LHCN-M2 (cell line): ENCODE data around the gene ZNF319. TPM values are rescaled to one million over a fixed set of nuclear protein-coding genes. Genes with fewer than 3 reads are reported as not detected.

Experiments used
- DNase-seq: peaks from one replicate; pipeline ENCODE4 v3.0.0-alpha.2; 2012; ENCODE audit warnings: low read depth
- total RNA-seq: library from RNA; depleted of rRNA; stranded (reverse); fragments of >200 nt; gene quantifications from 2 replicates; pipeline ENCODE4 v1.2.3, GENCODE V29; 2014

Gene ZNF319
- total RNA-seq, 1 experiment from 2014 or later = 3.8 TPM

DNA sequence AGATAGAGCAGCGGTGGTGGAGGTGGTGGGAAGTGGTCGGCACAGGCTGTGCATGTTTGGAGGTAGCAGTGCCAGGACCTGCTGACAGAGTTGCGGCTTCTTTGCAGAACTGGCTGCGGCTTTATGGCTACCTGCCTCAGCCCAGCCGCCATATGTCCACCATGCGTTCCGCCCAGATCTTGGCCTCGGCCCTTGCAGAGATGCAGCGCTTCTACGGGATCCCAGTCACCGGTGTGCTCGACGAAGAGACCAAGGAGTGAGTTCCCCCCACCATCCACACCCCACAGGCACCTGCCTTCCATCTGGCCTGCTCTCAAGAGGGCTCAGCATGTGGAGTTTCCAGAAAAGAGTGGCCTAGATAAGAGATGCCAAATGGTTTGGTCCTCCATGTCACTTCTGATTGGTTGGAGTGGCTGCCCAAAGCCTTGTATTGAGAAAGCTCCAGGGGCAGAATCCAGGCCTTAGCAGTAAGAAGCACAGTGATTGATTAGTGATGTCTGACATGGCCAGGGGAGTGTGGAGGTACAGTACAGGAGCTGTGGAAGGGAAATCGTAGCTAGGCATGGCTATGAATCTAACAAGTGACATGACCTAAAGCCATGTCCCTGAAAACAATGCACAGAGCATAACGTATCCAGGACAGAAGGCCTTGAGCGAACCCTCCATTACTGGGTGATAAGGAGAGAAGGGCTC, 37.0 kb upstream of the ZNF319 start:
- no peak for DNase-seq

DNA sequence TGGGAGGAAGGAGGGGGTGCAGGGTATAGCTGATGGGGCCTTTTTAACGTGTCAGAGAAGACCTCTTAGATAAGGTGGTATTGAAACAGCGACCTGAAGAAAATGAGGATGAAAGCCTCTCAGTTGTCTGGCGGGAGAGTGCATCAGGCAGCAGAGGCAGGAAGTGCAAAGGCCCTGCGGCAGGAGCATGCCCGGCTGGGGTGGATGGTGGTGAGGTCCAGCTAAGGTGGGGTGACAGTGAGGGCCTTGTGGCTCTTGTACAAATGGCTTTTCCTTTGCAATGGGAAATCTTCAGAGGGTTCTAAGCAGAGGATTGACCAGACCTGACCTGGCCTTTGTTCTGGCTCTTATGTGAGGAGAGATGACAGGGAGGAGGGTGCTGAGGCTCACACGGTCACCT, 36.5 kb upstream of the ZNF319 start:
- no peak for DNase-seq

DNA sequence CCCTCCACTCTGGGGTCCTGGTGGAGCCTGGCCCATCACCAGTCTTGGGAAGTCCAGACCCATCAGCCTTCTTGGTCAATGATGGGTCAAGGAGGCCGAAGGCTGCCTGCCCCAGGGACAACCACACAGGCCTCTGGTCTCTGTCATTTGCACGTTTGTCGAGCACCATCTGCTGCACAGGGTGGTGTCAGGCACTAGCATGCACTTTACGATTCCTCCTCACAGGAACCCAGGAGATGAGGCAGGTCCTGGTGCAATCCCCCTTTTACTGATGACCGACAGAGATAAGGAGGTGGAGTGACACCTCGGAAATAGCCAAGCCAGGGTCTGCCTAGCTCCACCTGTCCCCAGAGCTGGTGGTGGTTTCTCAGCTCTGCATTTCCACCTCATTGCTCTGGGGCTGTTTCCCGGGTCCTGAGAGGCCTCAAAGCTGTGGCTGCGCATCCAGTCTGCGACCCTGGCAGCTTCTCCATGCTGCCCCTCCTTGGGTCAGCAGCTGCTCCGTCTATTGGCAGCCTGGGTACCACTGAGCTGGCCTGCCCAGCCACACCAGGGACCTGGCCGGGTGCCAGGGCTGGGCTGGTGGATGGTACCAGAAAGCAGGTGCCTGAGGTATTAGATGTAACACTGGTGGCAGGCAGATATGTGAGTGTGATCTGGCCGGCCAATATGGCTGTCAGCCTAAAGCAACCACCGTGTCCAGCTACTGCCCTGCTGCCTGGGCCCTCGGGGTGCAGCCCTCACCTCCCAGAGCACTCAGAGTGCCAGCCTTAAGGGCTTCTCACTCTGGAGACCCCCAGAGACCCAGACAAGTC, 35.1 kb upstream of the ZNF319 start:
- DNase-seq = no peak

DNA sequence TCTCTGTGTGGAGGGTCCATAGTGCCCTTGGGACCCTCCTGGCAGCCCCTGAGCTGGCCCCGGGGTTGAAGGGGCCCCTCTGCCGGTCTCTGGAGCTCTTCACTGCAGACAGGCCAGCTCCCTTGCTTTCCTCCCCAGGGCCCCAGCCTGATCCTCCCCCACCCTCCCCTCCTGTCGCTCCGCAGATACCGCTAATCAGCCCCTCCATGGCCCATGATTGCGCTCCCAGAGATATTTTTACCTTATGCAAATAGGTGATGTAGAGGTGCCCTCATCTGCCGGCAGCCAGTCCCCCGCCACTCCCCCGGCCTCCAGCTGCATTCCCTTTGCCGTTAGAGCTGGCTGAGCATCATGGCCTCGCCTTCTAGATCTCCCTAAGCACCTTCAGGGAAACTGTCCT, 34.3 kb upstream of the ZNF319 start:
- no peak for DNase-seq

DNA sequence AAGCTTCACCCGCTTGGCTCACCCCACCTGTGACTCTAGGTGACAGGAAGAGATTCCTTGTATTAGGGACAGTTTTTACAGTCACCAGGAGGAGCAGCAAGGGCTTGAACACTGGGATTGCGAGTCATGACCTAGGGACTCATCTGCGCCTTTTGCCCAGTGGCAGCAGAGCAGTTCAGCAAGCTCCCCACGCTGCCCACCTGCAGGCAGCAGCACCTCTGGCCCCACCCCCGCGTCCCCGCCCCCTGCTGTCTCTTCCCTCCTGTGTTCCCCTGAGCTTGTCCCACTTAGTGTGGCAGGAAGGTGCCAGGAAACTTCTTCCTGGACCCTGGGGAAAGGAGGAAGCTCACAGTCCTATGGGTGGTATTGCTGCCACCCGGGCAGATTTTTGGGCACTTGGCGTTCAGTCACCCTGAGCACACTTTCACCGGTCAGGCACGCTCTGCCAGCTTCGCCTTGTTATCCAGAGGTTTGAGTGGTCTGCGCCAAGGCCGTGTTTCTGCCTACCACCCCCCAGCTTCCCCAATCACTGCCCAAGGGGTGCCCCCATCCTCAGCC, 33.7 kb upstream of the ZNF319 start:
- DNase-seq = no peak

DNA sequence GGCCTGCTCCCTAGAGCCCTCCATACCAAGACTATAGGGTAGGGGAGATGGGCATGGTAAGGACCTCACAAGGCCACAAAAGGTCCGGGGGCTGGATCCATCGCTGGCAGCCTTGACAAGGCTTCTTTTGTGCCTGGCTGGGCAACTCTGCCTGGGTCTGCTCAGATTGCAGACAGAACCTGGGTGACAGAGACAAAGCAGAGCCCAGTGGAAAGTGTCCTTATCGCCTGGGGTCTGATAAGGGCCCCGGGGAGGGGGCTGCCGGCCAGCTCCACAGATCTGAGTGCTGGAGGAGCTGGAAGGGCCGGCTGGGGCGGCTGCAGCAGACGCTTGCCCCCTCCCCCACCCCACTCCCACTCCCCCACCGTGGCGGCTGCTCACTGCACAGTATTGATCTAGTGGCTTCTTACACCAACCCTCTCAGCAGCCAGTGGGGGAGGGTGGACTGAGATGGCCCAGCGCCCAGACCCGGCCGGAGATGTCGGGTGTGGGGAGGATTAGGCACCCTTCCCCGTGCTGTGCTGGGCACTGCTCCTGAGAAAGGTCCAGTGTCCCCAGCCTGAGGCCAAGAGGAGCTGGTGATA, 32.3 kb upstream of the ZNF319 start:
- DNase-seq = no peak

DNA sequence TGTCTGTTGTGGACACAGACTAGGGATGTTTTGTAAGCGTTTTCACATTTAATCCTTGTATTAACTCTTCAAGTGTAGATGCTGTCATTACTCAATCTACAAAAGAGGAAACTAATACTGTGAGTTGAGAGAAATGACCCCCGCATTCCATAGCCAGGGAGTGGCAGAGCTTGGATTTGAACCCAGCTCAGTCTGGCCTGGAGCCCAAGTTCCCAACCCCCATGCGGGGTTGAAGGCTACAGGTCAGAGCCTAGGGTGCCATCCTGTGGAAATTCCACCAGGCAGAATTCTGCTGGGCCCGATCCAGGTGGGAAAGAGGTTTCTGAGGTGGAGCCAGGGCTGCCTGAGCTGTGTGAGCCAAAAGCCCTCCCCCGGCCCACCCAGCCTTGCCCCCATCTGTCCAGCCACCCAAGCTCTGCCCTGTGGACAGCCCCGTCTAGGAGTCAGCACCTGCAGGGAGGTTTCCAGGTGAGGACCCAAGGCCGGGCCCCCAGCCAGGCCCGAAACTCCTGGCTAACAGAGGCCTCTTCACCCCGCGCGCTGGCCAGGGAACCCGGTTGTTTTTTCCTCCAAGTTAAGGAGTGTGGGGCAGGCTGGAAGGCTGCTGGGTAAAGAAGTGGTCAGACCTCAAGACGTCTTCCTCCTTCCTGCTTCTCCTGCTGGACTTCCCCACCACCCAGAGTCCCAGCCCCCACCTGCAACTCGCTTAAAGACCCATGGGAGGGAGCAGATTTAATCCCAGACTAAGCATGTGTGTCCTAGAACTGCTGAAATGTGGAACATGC, 30.7 kb upstream of the ZNF319 start:
- no peak for DNase-seq

DNA sequence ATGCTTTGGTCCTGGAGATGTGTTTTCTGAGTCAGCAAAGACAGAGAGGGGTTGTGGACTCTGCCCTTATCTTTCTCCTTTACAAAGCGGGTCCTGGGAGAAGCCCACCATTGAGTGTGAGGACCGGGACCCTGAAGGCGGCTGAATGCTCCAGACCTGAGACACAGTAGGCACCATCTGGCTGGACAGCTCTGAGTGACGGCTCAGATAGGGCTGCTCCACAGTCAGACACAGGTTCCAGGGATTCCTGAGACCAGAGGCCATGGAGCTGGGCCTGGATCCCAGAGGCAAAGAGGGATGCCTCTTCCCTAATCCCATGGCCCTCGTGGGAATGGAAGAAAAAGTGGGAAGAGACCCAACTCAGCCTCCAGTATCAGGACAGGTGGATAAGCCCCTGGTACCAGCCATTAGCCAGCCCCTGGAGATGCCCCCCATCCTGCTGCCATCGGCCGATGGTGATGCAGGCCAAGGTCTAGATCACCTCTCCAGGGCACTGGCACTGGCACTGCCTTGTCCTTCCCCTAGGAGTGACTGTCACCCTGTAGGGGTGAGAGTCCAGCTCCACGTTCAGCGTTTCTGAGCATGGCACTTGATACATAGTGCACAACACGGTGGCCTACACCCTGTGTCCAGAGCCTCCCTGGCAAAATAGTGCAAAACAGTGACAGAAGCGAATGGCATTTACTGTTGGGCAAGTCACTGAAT, 29.8 kb upstream of the ZNF319 start:
- no peak for DNase-seq

DNA sequence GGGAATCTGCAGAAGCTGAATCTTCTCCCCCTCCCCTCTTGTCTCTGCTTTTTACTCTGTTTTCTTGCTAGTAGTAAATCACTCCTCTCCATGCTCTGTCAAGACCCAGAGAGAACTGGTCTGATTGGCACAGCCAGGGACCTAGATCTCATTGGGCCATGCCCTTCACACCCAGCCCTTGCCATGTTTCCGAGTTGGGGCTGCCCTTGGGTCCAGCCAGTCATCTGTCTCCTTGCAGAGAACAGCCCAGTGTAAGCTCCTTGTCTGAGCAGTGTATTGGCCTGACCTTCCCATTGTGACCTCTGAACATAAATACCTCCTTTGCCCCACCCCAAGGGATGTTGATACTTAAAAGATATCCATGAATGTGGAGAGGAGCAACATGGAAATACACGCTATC, 28.9 kb upstream of the ZNF319 start:
- DNase-seq = no peak

DNA sequence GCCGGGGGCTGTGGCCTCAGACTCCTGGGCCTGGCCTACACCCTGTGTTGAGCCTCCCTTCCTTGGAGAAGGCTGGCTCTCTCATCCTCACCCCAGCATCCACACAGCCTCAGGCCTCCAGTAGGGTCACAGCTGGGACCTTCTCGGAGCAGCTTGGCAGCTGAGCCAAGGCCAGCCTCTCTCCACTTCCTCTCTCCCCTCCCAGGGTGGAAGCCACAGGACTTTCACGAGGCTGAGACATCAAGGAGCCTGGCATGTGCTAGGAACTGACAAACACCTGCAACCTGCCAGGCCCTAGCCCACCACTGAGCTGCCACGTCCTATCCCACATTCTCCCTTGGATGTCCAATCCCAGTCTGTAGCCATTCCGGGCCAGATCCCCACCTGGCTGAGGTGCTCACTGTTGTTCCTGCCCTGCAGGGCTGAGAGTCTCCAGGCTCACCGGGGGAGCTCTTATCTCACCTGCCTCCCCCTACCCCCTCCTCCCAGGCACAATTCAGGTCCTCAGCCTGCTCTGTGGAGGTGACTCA, 28.1 kb upstream of the ZNF319 start:
- DNase-seq = no peak

DNA sequence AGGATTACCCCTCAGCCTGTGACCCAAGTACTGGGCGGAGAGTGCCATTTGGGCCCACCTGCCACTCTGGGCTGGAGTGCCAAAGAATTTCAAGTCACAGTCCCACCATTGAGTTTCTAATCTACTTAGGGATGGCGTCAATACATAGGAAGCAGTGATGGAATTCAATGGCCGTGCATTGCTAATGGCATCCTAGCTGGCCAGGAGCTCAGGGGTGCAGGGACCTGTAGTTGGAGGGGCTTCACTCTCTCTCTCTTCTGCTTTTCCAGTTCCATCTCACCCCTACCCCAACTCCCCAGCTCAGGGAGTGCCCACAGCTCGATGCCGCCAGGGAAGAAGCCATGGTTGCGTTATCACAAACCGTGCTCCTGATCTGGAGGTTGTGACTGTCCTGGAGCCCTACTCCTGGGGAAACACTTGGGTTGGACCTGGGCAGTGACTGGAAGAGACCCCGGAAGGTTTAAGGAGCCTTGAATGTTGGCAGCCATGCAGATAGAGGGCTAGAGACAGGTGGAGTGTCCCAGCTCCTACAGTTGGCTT, 27.5 kb upstream of the ZNF319 start:
- DNase-seq = no peak

DNA sequence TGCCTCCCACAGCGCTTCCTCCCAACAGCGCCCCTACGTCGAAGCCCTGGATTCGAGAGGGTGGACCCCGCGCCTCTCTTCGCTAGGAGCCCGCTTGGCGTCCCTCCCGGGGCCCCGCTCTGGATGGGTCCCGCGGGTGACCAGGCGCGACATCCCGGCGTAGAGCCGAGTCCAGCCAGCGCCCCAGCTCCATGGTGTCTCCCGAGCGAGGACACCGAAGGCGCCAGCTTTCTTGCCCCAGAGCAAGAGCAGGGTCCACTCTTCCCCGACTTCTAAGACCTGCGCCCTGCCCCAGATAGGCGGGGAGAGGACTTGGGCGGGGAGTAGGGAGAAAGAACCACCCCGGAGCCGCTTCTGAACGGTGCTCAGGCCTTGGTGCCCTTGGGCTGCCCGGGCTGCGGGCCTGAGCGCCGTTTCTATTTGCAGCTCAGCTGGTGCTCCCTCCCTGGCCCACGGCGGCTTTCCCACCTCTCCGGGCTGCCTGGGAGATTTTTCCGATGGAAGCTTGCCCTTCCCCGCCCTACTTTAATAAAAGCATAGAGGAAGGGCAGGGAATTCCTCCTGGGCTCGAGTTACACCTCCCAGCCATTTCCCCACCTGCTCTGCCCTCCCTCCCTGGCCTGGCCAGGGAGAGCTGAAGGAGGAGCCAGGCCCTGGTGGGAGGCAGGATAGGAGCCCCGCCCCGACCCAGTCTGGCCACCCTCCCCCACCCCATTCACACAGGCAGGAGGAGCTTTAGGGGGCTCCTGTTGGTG, 26.9 kb upstream of the ZNF319 start:
- DNase-seq = no peak

DNA sequence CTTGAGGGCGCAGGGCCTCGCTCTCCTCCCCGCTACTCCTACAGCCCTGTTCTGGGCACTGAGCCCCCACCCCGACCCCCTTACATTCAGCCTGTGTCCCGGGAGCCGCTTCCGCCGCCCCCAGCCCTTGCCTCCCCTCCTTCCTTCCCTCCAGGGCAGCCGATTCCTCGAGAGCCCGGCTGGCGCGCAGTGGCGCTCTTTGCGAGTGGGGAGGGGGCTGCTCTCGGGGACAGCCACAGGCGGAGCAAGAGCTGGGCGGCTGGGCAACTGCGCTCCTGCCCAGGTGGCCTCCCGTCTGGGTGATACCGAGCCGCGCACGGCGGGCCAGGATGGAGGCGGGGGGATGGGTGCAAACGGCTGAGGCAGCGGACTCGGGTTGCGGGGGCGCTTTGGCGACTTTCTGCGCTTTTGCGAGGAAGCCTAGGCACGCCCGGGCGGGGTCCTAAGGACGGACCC, 26.3 kb upstream of the ZNF319 start:
- no peak for DNase-seq

DNA sequence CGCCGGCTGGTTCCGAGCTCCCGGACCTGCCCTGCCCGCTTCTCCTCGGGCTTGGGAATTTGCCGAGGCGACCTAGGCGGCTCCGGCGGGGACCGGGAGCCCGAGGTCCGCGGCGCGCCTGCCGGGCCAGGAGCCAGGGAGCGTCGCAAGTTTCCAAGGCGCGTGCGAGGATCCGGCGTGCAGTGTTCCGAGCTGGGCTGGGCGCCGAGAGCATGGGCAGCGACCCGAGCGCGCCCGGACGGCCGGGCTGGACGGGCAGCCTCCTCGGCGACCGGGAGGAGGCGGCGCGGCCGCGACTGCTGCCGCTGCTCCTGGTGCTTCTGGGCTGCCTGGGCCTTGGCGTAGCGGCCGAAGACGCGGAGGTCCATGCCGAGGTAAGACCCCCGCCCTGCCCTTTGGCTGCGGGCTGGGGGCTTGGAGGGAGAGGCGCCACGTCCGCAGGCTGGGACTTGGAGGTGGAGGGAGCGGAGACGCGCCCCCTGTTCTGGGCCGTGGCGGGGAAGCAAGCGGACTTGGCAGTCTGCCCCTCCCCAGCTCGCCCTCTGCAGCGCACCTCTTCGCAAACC, 25.8 kb upstream of the ZNF319 start:
- peak; percentile 40 for DNase-seq

DNA sequence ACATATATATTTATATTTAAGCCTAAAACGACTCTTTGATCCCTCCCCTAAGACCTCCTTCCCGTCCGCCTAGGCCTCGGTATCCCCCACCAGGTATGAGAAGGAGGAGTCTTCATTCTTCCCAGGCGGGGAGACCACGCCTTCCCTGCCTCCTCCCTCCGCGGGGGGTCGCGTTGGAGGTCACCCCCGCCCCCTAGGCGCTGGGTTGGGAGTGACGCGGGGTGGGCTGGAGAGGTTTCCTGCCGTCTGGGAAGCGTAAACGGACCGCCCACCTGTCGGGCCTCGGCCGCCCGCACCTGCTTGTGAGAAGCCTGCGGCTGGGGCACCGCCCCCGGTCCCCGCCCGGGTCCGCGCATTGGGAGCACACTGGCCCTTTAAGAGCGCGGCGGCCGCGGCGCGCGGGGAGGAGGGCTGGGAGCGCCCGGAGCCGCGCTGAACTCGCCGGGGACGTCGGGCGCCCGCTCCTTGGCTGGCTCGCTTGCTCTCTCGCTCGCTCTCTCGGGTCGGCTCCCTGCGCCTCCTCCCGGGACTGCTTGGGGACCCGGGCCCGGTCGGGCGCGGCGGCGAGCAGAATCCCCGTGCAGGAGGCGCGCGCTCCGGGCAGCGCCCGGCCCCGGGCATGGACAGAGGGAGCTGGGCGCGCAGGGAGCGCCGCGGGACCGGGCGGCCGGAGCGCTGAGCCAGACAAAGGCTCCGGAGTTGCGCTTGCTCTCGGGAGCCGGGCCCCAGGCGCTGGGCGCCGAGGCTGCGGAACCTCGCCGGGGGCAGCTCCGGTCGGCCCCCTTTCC, 25.1 kb upstream of the ZNF319 start, which contains the start of gene MMP15:
TSS of gene MMP15 (plus strand) at position 404 of the 788 bp plus-strand sequence. CDS start 597 bp downstream, outside the sequence.
- peak; percentile 51 for DNase-seq

DNA sequence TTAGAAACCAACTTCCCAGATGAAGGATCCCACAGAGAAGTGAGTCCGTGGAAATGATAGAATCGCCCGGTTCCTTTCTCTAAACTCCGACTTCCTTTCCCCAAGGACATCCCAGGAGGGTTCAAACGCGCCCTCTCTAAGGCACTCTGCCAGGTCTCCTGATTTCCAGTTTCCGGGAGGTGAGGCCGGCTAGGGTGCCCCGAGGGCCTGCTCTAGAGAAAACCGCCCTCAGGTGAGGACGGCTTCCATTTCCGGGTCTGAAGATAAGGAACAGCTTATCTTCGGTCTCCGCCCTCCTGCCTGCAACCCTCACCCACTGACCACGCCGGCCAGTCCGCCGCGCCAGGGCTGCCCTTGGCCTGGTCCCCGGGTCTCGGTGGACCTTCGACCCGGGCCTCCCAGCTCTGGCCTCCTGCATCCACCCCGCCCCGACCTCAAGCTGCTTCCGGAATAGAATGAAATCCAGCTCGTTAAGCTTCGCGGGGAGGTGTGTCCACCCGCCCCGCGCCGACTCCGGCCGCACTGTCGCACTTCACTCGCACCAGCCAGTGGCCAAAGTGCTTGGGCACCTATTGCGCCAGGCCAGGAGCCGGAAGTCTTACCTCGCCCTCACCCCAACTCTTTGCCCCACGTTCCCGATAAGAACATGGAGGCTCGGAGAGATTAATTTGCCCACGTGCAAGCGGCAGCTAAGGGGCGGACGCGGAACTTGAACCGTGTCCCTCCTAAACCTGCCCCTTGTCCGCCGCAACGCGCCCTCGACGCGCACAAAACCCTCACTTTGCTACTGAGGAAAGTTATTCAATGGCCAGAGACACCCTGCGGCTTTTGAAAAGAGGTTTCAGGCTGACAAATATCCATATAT, 24.2 kb upstream of the ZNF319 start:
- DNase-seq = no peak
